Glomerular endothelial cell (primary cell): ENCODE measurements around the gene GZMM. TPM values are rescaled to one million over a fixed set of nuclear protein-coding genes. Genes with fewer than 3 reads are reported as not detected.

Experiments used
- DNase-seq: peaks from one replicate; pipeline ENCODE4 v3.0.0-alpha.2; 2011; ENCODE audit warnings: low read depth, low spot score; ENCODE audit errors: extremely low read depth
- total RNA-seq: library from RNA; depleted of rRNA; stranded (reverse); fragments of >200 nt; gene quantifications from 2 replicates; pipeline ENCODE4 v1.2.3, GENCODE V29; 2015

GZMM gene
- total RNA-seq, 1 donor from 2014 or later, result not detected

DNA sequence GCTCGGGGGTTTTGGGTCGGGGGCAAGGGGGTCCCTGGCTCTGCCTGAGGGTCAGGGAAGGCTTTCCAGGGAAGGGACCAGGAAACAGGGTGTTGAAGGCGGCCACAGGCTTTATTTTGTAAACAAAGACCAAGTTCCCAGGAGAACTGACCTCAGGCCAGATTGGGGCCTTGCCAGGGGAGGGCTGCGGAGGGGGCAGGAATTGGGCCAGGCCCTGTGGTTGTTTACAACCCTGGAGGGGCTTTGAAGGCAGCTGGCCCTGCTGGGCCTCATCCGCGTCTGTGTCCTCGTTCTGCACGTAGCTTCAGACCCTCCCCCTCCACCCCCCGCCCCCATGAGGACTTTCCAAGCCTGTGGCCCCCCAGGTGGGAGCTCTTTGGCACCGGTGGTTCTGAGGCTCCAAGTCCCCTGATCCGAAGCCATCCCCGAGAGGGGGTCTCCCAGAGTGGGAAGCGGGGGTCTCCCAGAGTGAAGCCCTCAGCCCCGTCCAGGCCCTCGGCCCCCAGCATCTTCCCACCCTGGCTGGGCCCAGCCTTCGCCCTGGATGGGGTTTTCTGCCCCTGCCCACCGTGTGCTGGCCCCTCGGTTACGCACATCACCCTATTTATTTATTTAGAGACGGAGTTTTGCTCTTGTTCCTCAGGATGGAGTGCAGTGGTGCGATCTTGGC is 15.1 kb downstream of the GZMM start:
- DNase-seq, result no peak

DNA sequence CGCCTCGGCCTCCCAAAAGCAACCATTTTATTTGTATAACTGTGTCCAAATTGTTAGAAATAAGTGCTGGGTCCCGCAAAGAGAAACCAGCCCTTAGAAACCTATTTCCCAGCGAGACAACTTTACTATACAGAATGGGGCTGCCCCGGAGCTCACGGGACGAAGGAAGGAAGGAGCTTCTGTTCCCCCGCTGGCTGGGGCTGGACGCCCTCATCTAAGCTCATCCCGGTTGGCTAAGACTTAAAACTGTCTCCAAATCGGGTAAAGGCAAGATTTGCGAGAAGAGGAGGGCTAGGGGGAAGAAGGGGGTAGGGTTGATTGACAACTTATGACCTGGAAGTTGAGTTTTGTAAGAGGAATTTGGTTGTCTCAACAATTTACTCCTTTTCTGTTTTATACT is 16.3 kb downstream of the GZMM start:
- no peak for DNase-seq

DNA sequence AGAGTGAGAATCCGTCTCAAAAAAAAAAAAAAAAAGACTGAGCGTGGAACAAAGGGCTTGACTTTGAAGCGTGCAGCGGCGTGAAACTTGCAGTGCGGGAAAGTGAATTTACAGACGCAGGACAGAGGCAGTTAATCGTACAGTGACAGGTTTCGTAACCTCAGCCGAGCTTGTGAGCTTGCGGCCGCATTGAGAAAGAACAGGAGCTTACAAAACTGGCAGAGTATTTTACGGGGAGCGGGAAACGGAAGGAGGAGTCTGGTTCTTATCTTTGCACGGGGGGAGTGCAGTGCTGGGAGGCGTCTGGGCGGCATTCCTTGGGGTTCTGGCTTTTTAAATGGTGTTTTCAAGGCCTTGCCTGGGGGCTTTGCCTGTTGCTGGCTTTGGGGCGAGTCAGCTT is 22.6 kb downstream of the GZMM start:
- no peak for DNase-seq

DNA sequence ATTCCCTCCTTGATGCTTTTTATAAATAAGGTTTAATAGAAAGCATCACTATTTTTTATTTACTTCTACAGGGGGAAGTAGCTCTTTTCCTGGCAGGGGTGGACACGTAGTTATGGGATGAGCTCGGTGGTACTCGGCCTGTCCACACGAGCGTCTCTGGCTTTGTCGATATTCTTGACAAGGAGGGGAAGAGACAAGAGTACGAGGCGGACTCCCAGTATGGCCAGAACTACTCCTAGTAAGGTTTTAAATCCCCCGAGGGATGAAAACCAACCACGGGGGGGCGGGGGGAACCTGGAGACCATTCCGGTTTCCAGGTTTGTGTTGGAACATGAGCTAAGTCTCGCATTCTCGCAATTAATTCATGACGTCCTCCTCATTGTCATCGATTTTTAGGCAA is 23.0 kb downstream of the GZMM start:
- DNase-seq, result no peak

DNA sequence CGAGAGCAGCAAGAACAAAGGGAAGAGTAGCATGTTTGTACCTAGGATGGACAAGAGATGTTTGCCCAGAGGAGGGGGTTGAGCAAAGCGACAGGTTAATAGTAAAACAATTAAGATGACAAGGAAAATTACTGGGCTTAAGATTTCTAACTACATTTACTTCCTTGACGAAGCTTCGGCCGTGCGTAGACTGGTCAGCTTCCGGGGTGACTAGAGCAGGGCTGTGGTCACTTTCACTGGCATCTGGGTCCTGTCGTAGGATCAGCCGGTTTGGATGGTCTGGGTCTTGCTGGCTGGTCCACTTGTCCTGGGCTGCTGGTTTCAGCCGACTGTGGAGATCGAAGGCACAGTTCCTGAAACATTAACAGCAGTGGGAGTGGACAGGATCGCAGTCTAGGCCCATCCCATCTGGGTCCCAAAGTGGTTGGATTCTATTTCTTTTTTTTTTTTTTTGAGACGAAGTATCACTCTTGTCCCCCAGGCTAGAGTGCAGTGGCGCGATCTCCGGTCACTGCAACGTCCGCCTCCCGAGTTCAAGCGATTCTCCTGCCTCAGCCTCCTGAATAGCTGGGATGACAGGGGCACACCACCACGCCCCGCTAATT is 23.5 kb downstream of the GZMM start:
- no peak for DNase-seq

DNA sequence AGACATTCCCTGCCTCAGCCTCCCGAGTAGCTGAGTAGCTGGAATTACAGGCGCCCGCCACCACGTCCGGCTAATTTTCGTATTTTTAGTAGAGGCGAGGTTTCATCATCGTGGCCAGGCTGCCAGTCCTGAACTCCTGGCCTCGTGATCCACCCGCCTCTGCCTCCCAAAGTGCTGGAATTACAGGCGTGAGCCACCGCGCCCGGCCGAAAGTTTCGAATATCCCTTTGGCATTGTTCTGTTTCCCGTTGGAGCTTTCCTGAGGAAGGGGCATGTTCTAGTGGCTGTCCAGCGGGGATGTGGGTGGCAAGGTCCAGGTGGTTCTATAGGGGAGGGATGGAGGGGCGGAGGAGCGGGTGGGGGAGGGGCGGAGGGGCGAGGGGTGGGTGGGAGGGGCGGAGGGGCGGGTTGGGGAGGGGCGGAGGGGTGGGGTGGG is 26.4 kb downstream of the GZMM start:
- no peak for DNase-seq

DNA sequence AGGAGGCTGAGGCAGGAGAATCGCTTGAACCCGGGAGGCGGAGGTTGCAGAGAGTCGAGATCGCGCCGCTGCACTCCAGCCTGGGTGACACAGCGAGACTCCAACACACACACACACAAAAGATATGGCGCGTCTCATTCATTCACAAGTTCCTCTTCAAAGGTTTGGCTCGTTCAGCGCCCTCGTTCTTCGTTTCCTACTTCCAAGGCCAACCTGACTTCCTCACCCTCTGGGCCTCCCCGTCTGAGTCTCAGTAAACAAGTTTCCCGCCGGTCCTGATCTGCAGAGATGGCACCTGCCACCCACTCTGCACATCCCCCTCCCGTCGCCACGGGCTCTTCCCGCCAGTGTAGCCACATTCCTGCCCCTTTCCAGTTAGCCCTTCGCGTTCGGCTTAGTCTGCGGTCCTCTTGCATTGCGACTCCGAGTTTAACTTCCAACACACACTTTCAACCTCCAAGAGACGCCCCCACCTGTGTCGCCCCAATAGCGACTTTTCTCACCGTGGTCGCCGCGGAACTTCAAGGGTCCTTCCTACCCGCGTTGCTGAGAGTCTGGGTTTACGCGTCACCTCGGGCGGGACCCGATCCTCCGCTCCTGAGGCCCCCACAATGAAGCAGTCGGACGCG is 27.2 kb downstream of the GZMM start:
- no peak for DNase-seq

DNA sequence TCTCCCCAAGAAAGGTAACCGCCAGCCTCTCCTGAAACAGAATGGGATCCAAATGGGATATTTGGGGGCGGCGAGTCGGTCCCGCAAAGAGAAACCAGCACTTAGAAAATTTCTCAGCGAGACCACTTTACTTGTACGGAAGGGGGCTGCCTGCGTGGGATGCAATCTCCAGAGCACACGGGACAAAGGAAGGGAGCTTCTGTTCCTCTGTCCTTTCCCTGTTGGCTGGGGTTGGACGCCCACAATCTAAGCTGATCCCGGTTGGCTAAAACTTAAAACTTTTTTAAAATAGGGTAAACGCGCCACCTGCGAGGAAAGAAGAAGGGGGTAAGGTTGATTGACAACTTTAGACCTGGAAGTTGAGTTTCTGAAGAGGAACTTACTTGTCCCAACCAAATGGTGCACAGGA is 27.7 kb downstream of the GZMM start:
- no peak for DNase-seq

DNA sequence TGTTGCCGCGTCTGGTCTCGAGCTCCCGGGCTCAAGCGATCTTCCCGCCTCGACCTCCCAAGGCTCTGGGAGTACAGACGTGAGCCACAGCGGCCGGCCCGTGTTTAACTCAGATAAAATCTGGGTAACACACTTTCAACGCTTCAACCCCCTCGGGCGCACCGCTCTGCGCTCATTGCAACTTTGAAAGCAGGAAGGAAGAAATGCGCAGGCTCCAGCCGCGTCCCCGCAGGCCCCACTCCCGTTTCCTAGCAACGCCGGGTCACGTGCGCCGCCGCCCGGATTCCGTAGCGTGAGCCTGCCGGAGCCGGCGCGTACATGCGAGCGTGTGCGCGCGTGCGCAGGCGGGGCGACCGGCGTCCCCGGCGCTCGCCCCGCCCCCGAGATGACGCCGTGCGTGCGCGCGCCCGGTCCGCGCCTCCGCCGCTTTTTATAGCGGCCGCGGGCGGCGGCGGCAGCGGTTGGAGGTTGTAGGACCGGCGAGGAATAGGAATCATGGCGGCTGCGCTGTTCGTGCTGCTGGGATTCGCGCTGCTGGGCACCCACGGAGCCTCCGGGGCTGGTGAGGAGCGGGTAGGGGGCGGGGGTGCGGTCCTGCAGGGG is 28.4 kb downstream of the GZMM start, which contains the start of gene BSG:
BSG (plus strand) TSS at position 457 of the 603 bp plus-strand sequence; CDS start at position 496, 39 bp downstream.
- no peak for DNase-seq

DNA sequence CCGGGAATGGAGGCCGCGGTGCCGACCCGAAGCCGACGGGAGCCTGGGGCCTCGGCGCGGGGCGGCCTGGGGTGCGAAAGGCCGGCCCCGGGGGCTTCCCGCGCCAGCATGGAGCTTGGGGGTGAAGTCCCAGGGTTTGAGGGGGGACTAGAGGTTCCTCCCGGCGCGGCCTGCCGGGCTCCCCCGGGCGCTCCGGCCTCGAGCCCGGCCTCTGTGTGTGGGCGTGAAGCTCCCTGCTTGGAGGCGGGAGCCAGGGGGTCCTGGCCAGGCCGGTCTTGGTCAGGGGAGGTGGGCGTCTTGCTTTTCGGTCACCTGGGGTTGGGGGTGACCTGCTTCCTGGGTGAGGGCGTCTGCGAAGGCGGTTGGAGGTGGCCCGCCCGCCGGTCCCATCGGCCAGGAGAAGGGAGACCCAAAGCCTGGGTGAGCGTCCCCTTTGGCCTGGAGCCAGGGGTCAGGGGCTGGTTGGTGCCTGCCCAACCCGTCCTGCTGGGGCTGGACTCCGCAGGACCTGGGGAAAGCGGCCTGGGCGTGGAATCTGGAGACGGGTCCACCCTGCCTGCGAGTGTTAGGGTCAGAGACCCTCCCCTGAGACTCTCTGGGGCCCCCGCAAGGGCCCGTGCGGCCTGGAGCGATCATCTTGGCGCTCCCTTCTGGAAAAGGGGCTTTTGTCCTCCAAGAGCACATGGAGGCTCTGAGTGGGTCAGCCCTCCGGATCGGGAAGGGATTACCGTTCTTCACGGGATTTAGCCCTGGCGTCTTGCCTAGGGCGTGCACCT is 29.1 kb downstream of the GZMM start:
- DNase-seq, result no peak

DNA sequence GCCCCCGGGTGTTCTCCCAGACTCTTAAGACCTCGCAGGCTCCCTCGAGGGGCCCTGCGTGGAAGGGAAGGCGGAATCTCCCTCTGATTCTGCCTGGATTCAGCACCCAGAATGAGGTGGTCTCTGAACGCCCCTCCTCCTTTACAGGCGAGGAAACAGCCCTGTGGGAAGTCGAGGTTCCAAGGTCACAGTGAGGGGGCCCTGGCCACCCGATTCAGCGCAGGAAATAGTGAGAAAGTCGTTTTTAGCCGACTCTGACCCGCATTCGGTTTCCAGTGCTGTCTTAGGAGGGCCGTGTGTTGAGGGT is 29.6 kb downstream of the GZMM start:
- no peak for DNase-seq

DNA sequence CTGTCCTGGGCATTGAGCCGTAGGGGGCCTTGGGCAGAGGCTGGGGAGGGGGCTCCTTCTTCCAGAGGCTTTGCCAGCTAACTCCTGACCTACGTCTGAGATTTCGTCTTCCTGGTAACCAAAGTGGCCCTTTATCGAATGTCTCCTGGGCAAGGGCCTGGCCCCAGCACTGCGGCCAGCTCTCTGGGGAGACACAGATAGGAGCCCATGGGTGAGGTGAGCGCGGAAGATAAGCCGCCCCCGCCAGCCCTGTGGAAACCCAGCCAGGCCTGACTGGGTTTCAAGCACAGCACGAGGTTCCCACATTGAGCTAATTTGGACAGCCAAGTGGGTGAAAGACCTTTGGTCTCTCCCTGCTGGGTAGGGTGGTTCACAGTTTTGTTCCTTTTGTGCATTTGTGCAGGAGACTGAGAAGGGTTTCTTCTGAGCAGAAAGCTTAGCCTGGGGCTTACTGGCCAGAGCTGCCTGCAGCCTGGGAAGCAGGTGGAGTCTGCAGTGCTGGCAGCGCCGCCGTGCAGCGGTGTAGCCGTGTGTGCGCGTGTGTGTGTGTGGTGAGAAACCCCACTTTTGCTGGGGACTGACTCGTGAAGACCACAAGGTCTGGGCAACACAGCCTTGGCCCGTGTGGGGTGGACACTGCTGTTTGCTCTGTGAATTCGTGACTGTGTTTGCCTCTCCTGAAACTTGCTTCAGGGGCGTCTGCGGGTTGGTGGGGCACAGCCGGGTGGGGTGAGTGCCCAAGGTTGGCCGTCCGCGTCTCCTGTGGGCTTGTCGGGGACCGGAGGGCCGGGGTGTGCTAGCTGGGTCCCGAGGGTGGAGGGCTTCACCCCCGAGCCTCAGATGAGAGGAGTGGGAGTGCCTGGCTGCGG is 31.0 kb downstream of the GZMM start:
- no peak for DNase-seq

DNA sequence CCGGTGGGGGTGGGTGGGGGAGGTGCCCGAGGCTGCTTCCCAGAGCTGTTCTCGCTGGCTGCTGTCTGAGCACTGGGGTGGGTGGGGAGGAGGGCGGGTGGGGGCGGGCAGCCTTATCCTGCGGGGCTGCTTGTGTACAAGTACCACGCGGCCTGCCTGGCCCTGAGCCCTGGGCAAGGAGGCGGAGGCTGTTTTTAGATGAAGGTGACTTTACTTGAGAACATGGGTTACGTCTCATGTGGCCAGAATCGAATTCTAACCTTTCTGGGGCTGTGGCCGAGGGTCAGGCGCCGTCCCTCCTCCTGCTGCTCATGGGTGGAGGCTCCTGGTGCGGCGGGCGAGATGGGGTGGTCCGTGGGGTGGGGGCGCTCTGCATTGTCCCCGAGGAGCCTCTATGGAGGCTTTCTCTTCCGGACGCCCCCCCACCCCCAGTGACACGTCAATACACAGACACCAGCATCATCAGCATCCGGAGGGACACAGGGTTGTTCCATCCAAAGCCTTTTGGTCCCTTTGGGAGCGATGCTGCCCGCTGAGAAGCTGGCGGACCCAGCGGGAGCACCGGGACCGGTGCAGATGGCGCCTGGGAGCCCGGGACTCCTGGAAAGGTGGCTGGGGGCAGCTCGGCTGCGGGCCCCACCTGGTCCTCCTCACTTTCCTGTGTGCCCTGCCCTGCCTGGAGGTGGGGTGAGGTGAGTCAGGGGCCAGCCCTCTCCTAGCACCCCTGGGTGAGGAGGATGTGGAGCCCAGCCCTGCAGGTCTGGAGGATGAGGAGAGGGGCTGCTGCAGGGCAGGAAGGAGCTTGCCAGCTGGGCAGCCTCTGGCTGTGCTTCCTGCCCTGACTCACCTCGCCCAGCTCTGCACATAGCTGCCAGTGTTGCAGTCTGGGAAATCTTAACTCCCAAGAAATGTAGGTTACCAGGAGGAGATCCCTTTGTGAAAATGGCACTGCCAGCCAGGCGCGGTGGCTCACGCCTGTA is 32.0 kb downstream of the GZMM start:
- DNase-seq, result no peak

DNA sequence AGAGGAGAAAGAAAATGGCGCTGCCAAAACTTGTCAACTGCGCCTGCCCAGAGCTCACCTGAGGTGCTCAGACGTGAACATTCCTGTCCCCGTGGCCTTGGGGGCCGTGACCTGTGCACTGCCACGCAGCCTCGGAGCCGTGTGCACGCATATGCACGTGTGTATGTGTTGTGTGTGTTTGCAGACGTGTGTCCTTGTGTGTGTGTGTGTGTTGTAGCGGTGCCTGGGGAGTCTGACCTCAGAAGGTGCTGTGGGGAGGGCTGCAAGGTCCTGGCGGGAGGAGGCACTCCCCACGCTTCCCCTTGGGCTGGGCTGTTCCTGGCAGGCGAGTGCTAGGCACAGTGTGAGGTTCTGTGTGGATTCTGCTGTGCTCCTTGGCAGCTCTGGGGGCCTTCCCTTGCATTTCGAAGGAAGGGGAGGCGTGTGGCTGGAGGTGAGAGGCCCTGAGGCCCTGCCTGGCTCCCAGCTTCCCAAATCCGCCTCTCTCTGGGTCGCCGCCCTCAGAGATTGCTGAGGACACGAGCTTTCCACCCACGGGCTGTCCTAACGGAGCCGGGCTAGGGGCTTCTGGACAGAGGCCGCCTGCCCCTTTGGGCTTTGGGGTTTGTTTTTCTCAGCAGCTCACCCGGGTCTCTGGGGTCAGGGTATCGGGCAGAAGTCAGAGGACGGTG is 33.0 kb downstream of the GZMM start:
- DNase-seq, result no peak

DNA sequence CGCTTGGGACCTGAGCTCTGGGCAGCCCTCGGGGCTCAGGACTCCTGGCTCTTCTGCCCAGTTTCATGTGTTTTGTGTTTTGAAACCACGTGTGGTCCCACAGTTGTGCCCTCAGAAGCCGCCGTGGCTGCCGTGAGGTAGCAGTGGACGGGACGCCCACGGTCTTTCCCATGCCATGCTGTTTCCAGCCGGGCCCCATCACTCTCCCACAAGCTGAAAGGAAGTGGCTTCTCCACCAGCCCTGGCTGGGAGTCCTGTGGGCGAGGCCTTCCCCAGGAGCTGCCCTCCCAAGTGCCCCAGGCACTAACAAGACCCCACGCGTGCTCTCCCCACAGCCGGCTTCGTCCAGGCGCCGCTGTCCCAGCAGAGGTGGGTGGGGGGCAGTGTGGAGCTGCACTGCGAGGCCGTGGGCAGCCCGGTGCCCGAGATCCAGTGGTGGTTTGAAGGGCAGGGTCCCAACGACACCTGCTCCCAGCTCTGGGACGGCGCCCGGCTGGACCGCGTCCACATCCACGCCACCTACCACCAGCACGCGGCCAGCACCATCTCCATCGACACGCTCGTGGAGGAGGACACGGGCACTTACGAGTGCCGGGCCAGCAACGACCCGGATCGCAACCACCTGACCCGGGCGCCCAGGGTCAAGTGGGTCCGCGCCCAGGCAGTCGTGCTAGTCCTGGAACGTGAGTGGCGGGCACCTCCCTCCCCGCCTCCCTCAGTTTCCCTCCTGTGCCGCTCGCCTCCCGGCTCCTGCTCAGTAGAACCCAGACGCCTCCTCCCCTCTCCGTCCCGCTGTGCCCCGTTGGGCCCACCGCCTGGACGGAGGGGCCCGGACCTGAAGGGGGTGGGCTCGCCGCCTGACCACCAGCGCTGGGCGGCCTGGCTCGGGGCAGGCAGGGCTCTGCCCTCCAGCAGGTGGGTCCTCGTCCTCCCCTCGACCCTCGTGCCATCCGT is 33.9 kb downstream of the GZMM start:
- no peak for DNase-seq

DNA sequence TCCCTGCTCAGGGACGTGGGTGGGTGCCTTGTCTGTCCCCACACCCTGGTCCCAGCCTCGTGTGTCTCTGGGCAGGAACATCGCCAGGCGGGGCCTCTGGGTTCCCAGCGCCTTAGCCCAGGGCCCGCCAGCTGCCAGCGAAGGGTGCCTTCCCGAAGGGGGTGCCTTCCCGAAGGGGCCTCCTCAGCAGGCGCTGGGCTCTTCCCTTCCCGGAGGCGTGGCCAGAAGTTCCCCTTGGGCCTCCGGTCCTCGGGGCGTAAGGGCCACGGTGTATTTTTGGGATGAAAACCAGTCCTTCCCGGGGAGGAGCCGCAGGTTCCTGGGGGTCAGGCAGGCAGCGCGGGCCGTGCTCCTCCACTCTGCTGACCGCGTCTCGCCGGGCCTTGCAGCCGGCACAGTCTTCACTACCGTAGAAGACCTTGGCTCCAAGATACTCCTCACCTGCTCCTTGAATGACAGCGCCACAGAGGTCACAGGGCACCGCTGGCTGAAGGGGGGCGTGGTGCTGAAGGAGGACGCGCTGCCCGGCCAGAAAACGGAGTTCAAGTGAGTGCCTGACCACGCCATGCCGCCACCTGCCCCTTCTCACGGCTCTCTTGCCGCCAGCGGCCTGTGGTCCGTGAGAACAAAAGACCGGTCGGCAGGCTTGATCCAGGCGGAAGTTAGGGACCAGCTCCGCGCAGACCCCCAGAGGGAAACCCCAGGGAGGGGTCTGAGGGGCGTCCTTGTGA is 35.4 kb downstream of the GZMM start:
- DNase-seq, result no peak

DNA sequence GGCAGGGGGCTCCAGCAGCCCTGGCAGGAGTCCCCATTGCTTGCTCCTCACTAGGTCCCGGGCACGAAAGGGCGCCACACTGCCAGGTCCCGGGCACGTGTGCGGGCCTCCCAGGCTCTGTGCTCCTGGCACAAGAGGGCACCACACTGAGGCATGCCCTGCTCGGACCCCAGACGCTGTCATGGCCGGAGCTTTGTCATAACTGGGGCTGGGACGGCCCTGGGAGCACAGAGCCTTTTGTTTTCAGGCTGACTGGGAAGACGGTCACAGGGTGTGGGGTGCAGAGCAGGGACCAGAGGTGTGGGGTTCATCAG is 35.9 kb downstream of the GZMM start:
- DNase-seq, result no peak
